Ascending aorta (tissue), 2 donors: ENCODE data around the gene ELOVL2. TPM values are rescaled to one million over a fixed set of nuclear protein-coding genes. Genes with fewer than 3 reads are reported as not detected.

Experiments
- DNase-seq, 2 donors: peaks; one replicate each; pipeline ENCODE4 v3.0.0-alpha.2; 2019; ENCODE audit warnings: low spot score in 2 of 2
- H3K27ac ChIP-seq, 2 donors: fragments of 200-600 bp; sonication (generic); one replicate each; pipeline ENCODE4 v1.5.1; 2016 to 2017; ENCODE audit warnings: mild to moderate bottlenecking in 1 of 2
- H3K27me3 ChIP-seq: fragments of 200-600 bp; sonication (generic); one replicate; pipeline ENCODE4 v1.5.1; 2017
- H3K36me3 ChIP-seq, 2 donors: fragments of 200-600 bp; sonication (generic); one replicate each; pipeline ENCODE4 v1.5.1; 2016
- H3K4me1 ChIP-seq, 2 donors: fragments of 200-600 bp; sonication (generic); one replicate each; pipeline ENCODE4 v1.5.1; 2016 to 2017; ENCODE audit warnings: mild to moderate bottlenecking in 1 of 2
- H3K4me3 ChIP-seq, 2 donors: fragments of 200-600 bp; sonication (generic); one replicate each; pipeline ENCODE4 v1.5.1; 2016 to 2017; ENCODE audit warnings: mild to moderate bottlenecking in 1 of 2
- H3K9me3 ChIP-seq, 2 donors: fragments of 200-600 bp; sonication (generic); one replicate each; pipeline ENCODE4 v1.5.1; 2016
- CTCF ChIP-seq, 3 experiments: fragments of 200-600 bp in 2 of 3; fragments of 450-650 bp in 1 of 3; sonication (generic) in 2 of 3; IDR thresholded peaks; one replicate each; pipeline ENCODE4 v1.5.1; 2016 to 2019; ENCODE audit warnings: antibody characterized with exemption in 3 of 3, mild to moderate bottlenecking in 1 of 3, moderate library complexity in 1 of 3
- intact Hi-C: fragments of 100-400 bp; cut with DNase I; formaldehyde crosslinking; loops from one replicate; pipeline ENCODE4 v1.15.1; 2023
- total RNA-seq: library from RNA; depleted of rRNA; stranded (reverse); fragments of >200 nt; gene quantifications from one replicate; pipeline ENCODE4 v1.1.0, GENCODE V29; 2016

The ELOVL2 gene
- total RNA-seq, 1 donor from 2014 or later, result 0.11 TPM

DNA sequence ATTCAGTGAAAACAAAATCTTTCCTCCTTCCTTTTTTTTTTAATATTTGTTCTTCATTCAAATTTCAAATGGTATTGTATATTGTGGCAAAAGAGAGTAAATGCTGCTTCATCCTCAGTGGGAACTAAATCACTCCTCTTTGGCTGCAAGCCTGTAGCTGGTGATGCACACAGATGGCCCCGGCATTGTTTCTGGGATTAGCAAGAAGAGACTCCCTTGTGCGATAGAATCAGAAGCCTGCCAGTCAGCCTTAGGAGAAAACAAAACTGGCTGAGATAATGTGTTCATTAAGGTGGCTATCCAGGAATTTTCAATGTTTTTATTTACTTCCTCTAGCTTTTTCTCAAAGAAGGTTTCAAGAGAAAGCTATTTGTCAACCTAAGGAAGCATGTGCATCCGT, 20.7 kb upstream of the ELOVL2 start:
- DNase-seq, result no peak
- Histone ChIP-seq H3K27ac (no peak overlapping the region), H3K4me1 (no peaks in the 10 kb centered on the region), H3K27me3 (no peaks in the 10 kb centered on the region), H3K36me3 (no peaks in the 10 kb centered on the region), H3K4me3 (no peak overlapping the region), H3K9me3 (no peaks in the 10 kb centered on the region)
- no peak for TF ChIP-seq CTCF (IDR thresholded peaks at IDR 0.05)
- intact Hi-C loops, result loop anchor here (5.0 kb wide), 1 partner anchor 113 kb away; no protein-coding TSS in a partner anchor

- TF ChIP-seq CTCF (IDR thresholded peaks at IDR 0.05), result no peak
- Histone ChIP-seq H3K27me3 (no peaks in the 10 kb centered on the region), H3K36me3 (no peaks in the 10 kb centered on the region), H3K27ac (no peak overlapping the region), H3K9me3 (no peaks in the 10 kb centered on the region), H3K4me3 (no peak overlapping the region), H3K4me1 (no peaks in the 10 kb centered on the region)
- no peak for DNase-seq
- intact Hi-C loops, result no loop called here
Measured at GRCh38 chr6:11062715-11063114, 18.6 kb upstream of the ELOVL2 start.

DNA sequence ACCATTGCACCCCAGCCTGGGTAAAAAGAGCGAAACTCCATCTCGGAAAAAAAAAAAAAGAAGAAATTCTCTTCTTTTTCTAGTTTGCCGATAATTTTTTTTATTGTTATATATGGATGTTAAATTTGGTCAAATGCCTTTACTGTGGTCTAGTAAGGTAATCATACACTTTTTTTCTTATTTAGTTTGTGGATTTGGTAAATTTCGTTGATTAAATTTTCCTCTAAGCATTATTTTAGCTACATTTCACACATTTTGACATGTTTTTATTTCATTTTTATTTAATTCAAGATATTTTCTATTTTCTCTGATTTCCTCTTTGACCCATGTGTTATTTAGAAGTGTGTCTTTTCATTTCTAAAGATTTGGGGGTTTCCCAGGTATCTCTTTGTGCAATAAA, 18.0 kb upstream of the ELOVL2 start:
- Histone ChIP-seq H3K36me3 (no peaks in the 10 kb centered on the region), H3K27me3 (no peaks in the 10 kb centered on the region), H3K4me3 (no peak overlapping the region), H3K27ac (no peak overlapping the region), H3K9me3 (no peaks in the 10 kb centered on the region), H3K4me1 (no peaks in the 10 kb centered on the region)
- no peak for DNase-seq
- no peak for TF ChIP-seq CTCF (IDR thresholded peaks at IDR 0.05)
- intact Hi-C loops, result no loop called here

GRCh38 chr6:11058406-11058805, 14.3 kb upstream of the ELOVL2 start:
- DNase-seq, result no peak
- no peak overlapping the region for H3K27ac ChIP-seq
- no peaks in the 10 kb centered on the region for H3K9me3 ChIP-seq
- no peaks in the 10 kb centered on the region for H3K36me3 ChIP-seq
- TF ChIP-seq CTCF (IDR thresholded peaks at IDR 0.05), result no peak
- H3K4me1 ChIP-seq, result no peaks in the 10 kb centered on the region
- no peak overlapping the region for H3K4me3 ChIP-seq
- H3K27me3 ChIP-seq, result no peaks in the 10 kb centered on the region
- intact Hi-C loops, result no loop called here

- H3K27ac ChIP-seq, result no peak overlapping the region
- no peak for DNase-seq
- TF ChIP-seq CTCF (IDR thresholded peaks at IDR 0.05), result no peak
- H3K27me3 ChIP-seq, result no peaks in the 10 kb centered on the region
- no peaks in the 10 kb centered on the region for H3K9me3 ChIP-seq
- intact Hi-C loops, result no loop called here
- no peaks in the 10 kb centered on the region for H3K4me1 ChIP-seq
- H3K4me3 ChIP-seq, result no peak overlapping the region
- H3K36me3 ChIP-seq, result no peaks in the 10 kb centered on the region
Measured at GRCh38 chr6:11056871-11057270, 12.8 kb upstream of the ELOVL2 start.

- DNase-seq, result no peak
- Histone ChIP-seq H3K4me1 (no peaks in the 10 kb centered on the region), H3K27me3 (no peaks in the 10 kb centered on the region), H3K36me3 (no peaks in the 10 kb centered on the region), H3K9me3 (no peaks in the 10 kb centered on the region), H3K4me3 (no peak overlapping the region), H3K27ac (no peak overlapping the region)
- intact Hi-C loops, result no loop called here
- no peak for TF ChIP-seq CTCF (IDR thresholded peaks at IDR 0.05)
Measured at GRCh38 chr6:11055127-11055627, 11.1 kb upstream of the ELOVL2 start.
